GM19452 (cell line): ENCODE results near the gene ASPA.

Experiments
- ATAC-seq: cut with Tn5 transposase; IDR thresholded peaks from one replicate; pipeline ENCODE4 v1.9.1; 2021; ENCODE audit not compliant: unreplicated experiment

ASPA gene

DNA sequence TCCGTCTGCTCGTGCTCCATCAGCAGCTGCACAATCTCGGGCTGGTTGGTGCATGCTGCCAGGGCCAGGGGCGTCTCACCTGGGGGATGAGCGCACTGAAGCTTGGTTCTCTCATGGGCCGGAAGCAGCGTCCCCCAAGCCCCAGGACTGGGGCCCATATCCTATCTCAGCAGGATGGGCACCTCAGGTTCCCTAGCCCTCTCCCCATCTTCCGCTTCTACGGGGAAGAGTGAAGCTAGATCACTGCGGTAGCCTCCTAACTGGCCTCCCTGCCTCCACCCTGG lies 57.0 kb downstream of the ASPA start:
- no peak for ATAC-seq

DNA sequence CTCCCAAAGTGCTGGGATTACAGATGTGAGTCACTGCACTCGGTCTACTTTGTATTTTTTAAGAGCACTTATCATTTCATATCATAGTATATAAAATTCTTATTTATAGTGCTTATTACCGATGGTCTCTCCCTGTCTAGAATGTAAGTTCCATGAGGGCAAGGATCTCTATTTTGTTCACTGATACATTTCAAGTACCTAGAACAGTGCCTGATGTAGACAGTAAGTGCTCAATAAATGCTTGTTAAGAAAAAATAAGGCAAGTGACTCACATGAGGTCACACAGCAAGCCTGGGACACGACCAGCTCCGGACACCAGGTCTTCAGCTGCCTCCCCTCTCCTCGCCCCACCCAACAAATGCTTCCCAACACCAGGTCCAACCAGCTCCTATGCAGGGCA lies 58.0 kb downstream of the ASPA start:
- no peak for ATAC-seq

DNA sequence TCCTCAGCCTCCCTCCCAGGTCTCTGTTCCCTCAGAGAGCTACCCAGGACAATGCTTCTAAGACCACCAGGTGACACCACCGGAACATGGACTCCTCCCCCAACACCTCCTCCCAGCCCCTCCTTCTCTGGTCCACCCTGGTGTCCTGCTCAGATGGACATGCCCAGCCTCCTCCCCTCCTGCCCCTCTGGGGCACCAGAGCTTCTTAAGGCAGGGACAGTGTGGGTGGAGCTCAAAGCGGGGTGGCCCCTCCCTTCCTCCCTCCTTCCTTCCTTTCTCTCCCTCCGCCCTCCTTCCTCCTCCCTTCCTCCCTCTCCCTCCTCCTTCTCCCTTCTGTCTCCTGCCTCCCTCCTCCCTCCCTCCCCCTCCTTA lies 59.1 kb downstream of the ASPA start:
- ATAC-seq, result no peak

DNA sequence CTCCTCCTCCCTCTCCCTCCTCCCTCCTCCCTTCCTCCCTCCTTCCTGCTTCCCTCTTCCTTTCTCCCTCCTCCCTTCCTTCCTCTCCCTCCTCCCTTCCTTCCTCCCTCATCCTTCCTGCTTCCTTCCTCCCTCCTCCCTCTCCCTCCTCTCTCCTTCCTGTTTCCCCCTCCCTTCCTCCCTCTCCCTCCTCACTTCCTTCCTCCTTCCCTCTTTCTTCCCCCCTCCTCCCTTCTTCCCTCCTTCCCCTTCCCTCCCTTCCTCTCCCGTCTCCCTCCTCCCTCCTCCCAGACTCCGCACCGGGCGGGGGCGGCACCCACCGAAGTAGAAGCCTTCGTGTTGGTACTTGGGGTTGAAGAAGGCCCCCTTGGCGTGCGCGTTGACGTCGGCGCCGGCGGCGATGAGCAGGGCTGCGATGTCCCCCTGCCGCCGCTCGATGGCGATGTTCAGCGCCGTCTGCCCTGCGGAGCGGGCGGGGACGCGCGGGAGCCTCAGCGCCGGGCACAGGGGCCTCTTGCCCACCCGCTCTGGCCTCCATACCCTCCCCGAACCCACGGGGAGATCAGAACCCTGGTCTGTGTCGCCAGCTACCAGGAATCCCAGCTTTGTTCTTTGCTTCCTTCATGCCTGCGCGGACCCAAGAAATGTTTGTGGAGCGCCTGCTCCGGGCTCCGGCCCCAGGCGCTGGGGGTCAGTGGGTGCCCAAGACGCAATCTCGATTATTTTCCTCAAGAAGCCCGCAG lies 59.6 kb downstream of the ASPA start:
- no peak for ATAC-seq

DNA sequence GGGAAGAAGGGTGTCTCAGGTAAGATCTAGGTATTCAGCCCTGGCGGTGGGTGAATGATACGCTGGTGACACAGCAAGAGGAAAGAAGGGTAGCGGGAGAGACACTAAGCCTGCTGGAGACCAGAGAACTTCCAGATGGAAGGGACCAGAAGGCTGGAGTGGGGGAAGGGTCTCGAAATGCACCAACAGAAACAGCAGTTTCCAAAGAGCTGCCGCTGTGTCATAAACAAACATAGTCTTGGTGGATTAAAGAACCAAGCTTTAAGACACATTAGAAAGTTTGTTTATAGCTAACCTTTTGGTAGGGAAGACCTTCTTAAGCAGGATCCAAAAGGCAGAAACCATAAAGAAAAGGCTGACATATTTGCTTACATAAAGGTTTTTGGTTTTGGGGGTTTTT lies 60.9 kb downstream of the ASPA start:
- no peak for ATAC-seq

DNA sequence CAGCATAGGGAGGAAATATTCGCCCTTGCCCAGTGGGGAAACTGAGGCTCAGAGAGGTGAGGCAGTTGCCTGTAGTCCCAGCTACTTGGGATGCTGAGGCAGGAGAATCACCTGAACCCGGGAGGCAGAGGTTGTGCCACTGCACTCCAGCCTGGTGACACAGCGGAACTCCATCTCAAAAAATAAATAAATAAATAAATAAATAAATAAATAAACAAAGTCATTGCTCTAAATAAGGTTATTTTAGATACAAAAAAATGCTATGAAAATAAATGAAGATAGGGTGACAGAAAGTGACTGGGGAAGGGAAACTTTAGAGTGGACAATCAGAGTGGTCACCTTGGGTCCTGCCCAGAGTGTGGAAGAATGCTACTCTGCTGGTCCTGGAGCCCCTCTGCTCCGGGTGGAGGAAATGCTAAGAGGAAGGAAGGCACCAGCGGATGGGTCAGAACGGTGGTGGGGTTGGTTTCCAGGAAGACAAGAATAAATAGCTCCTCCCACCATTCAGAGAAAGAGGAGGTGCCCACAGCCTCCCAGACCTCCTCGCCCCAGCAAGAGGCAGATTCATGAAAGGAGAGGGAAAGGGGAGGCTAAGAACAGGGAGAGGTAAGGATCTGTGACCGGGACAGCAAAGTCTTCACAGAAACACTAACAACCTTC lies 64.2 kb downstream of the ASPA start:
- no peak for ATAC-seq

DNA sequence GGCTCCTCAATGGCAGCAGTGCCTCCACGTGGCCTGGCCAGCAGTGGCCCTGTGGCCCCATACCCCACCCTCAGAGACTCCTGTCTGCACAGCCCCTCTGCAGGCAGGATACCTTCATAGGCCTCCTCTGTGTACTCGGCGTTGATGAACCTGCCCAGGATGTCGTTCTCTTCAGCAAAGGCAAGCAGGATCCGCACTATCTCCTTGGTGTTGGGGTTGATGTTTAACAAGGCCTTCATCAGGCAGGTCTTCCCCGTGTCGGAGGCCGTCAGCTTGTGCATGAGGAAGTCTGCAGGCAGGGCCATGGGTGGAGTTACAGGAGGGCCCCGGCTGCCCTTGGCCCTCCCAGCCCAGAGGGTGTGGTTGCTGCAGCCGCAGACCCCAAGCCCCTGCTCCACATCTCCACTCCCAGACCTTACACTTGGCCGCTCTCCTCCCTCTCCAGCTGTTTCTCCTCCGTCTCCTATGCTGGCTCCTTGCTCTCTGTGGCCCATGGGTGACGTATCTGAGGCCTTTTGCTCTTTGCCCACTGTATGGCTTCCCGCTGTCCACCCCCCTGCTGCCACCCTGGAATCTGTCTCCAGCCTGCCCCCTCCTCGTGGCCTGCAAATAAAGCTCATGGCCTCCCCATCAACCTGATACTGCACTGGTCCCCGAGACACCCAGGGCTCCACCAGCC lies 66.8 kb downstream of the ASPA start:
- no peak for ATAC-seq

DNA sequence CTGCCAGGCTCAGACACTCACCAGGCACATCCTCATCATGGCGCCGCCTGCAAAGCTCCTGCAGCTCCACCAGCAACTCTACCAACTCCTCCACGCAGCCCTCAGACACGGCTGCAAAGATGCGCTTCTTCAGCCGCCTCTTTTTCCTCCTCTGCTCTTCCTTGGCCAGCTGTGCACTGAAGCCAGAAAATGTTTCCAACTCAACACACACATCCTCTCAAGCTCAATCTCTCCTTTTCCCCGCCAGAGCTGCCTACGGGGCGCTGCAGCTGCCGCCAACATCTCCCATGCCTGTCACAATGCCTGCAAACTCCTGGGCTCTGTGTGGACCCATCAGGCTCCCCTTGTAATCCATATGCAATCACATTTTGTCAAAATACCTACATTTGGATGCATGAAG lies 67.7 kb downstream of the ASPA start:
- no peak for ATAC-seq

DNA sequence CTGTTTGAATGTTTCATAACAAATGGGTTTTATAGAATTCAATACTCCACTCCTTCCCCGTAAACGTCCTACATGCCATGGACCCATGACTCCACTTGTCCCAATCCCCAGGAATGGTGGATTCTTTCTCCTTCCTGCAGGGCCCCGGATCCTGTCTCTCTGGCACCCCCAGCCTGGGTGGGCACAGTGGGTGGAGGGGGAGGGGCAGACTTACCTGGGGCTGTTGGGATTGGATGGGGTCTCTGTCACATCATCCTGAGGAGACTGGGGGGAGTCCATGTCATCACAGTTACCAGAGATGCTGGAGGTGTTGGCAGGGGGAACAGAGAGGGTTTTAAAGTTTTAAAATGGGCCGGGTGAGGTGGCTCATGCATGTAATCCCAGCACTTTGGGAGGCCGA lies 68.6 kb downstream of the ASPA start:
- no peak for ATAC-seq

DNA sequence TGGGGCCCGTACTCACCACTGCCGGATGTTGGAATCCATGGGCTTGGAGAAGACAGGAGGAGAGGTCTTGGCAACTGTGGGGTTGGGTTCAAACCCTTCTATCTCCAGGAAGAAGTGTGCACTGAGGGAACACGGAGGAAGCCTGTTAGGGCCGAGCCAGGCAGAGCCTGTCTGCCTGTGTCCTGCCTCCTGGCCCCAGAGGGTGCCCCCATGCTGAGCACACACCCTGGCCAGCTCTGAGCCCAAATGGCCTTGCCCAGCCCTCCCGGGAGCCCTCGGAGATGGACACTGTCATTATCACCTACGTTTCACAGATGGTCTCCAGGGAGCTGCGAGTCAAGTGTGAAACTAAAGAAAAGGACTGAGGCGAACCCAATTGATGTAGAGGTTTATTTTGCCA lies 69.4 kb downstream of the ASPA start:
- ATAC-seq, result no peak

DNA sequence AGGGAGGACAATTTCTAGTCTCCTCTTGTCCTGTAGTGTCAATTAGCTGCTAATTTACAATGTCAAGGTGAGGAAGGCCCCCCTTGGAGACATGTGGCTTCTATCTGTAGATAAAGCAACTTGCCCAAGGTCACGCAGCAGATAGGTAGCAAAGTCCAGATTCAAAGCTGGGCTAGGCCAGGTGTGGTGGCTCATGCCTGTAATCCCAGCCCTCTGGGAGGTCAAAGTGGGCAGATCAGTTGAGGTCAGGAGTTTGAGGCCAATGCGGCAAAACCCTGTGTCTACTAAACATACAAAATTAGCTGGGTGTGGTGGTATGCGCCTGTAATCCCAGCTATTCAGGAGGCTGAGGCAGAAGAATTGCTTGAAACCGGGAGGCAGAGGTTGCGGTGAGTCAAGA lies 70.7 kb downstream of the ASPA start:
- no peak for ATAC-seq

DNA sequence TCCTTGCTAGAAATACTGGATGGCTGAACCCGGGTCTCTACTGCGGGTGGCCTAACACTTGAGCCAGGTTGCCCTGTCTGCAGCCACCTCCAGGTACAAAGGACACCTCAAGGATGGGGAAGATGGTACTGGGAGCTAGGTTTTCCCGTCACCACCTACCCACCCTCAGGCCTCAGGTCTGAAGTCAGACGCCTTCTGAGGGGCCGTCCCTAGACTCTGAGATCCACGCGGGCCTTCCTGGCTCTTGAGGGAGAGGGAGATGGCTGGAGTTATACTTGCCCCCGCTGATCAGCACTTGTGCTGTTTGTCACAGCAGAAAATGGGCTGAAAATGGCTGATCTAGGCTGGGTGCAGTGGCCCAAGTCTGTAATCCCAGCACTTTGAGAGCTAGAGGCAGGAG lies 71.2 kb downstream of the ASPA start:
- no peak for ATAC-seq

DNA sequence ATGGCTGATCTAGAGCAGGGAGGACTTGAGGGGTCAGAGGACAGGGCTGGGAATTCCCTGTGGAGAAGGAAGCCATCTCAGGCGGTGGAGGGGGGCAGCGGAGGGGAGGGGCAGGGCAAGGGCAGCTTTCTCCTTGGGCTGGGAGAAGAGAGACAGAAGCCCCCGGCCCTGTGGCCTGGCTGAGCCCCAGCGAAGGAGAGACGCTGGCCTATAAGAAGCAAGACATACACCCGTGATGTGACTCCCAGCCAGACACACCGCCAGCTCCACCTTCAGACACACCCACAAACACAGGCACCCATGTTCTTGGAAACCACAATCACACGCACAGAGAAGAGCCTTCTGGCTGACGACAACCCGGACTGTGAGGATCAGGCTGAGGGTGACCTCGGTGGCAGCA lies 71.8 kb downstream of the ASPA start:
- no peak for ATAC-seq

DNA sequence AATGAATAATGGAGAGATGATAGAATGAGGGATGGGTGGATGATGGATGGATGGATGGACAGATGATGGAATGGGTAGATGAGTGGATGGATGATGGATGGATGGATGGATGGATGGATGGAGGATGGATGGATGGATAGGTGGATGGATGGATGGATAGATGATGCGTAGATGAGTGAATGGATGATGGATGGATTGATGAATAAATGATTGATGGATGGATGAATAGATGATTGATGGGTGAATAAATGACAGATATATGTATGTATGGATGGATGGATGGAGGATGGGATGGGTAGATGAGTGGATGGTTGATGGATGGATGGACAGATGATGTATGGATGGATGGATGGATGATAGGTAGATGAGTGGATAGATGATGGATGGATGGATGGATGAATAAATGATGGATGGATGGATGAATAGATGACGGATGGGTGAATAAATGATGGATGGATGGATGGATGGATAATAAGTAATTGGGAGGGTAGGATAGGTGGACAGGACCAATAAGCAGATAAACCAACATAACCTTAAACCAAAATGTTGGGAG lies 73.9 kb downstream of the ASPA start:
- no peak for ATAC-seq

DNA sequence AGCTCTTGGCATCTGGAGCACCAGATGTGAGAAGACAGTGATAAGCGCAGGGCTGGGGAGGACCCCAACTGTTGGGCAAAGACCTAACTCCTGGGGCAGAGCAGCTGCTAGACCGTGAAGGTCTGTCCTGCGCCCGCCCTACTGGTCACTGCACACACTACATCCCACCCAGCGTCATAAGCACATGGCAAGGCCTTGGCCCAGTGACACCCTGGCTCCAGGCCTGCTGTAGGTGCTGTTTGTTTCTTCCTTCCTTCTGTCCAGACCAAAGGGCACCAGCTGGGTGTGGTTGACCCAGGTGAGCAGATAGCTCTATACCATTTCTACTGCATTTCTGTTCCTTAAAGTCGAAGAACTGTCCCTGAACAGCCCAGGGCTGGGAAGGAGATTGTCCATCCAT lies 75.4 kb downstream of the ASPA start:
- no peak for ATAC-seq

DNA sequence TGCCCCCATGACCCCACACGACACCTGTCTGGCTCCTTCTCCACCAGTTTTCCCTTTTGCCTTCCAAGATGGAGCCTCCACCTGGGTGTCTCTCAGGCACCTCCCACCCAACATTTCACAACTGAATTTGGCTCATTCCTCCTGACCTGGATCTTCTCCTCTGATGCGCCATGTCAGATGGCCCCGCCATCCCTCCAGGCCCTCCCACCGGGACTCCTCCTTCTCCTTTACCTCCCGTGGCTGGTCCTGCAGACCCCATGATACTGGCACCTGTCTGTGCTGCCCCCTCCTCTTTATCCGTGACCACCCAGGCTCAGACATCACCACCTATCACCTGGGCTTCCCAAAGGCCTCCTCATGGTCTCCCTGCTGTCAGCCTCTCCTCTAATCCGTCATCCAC lies 77.1 kb downstream of the ASPA start:
- no peak for ATAC-seq
